ENCODE data around the gene FGF7. TPM values are rescaled to one million over a fixed set of nuclear protein-coding genes. Genes with fewer than 3 reads are reported as not detected.

The FGF7 gene
- total RNA-seq, 1 experiment from 2014 or later: 0.15 TPM

DNA sequence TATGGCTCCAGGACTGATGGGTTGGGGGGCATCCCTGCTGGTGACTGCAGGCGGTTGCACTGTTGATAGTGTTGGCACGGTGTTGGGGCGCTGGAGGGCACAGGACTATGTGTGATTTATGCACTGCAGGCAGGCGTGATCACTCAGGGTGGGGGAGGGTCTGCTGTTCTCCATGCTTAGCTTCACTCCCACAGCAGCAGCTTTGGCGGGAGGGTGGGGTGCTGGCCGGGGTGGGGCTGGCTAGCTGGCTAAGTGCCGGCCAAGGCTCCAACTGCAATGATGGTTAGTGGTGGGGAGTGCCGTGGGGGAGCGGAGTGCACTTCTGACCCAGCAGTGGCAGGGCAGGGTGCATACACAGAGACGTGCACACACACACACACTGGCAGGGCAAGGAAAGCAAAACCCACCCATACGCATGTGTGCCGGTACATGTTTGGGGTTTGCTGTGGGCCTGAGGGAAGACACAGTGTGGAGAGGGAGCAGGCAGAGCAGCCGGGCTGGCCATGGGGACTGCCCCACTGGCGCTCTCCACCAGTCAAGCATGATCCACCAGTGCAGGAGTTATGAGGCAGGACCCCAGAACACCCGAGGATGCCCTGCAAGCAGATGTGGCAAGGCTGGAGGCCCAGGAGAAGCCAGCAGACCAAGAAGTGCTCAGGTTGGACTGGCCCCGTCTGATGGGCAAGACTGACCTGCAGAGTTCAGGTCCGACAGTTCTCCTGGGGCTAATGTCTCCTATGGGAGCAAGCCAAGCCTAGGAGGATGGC is 16.5 kb upstream of the FGF7 start:
- DNase-seq (ENCODE audit: low spot score) (no peak), ATAC-seq (no peak)
- Mint-ChIP-seq H3K27ac (no peak overlapping the region), H3K4me3 (no peak overlapping the region), H3K27me3 (ENCODE audit: low read depth) (no peaks in the 10 kb centered on the region), H3K36me3 (0 out of 2 replicates have a peak, but pooled peaks cover 2% of the 10 kb centered on the region), H3K4me1 (no peaks in the 10 kb centered on the region), H3K9me3 (peaks cover 3% of the 10 kb centered on the region)
- TF ChIP-seq FOXP1 (CRISPR knock-in tag; IDR thresholded peaks at IDR 0.05; ENCODE audit: borderline replicate concordance) (no peak), NFYB (CRISPR knock-in tag; conservative IDR thresholded peaks at IDR 0.05; ENCODE audit: low read depth) (no peak), ELF4 (CRISPR knock-in tag; IDR thresholded peaks at IDR 0.05; ENCODE audit: low read depth) (no peak), ETV6 (CRISPR knock-in tag; IDR thresholded peaks at IDR 0.05) (no peak), ZNF317 (CRISPR knock-in tag; IDR thresholded peaks at IDR 0.05; ENCODE audit: borderline replicate concordance, low read depth) (no peak), CREM (CRISPR knock-in tag; IDR thresholded peaks at IDR 0.05) (no peak), CBFB (CRISPR knock-in tag; IDR thresholded peaks at IDR 0.05; ENCODE audit: low read depth) (no peak)
- TF ChIP-seq, protein P1, sequence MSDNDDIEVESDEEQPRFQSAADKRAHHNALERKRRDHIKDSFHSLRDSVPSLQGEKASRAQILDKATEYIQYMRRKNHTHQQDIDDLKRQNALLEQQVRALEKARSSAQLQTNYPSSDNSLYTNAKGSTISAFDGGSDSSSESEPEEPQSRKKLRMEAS (CRISPR knock-in tag; IDR thresholded peaks at IDR 0.05): no peak
- TF ChIP-seq, protein P2, sequence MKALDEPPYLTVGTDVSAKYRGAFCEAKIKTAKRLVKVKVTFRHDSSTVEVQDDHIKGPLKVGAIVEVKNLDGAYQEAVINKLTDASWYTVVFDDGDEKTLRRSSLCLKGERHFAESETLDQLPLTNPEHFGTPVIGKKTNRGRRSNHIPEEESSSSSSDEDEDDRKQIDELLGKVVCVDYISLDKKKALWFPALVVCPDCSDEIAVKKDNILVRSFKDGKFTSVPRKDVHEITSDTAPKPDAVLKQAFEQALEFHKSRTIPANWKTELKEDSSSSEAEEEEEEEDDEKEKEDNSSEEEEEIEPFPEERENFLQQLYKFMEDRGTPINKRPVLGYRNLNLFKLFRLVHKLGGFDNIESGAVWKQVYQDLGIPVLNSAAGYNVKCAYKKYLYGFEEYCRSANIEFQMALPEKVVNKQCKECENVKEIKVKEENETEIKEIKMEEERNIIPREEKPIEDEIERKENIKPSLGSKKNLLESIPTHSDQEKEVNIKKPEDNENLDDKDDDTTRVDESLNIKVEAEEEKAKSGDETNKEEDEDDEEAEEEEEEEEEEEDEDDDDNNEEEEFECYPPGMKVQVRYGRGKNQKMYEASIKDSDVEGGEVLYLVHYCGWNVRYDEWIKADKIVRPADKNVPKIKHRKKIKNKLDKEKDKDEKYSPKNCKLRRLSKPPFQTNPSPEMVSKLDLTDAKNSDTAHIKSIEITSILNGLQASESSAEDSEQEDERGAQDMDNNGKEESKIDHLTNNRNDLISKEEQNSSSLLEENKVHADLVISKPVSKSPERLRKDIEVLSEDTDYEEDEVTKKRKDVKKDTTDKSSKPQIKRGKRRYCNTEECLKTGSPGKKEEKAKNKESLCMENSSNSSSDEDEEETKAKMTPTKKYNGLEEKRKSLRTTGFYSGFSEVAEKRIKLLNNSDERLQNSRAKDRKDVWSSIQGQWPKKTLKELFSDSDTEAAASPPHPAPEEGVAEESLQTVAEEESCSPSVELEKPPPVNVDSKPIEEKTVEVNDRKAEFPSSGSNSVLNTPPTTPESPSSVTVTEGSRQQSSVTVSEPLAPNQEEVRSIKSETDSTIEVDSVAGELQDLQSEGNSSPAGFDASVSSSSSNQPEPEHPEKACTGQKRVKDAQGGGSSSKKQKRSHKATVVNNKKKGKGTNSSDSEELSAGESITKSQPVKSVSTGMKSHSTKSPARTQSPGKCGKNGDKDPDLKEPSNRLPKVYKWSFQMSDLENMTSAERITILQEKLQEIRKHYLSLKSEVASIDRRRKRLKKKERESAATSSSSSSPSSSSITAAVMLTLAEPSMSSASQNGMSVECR (CRISPR knock-in tag; IDR thresholded peaks at IDR 0.05; ENCODE audit: borderline replicate concordance): no peak
- TF ChIP-seq, protein P3, sequence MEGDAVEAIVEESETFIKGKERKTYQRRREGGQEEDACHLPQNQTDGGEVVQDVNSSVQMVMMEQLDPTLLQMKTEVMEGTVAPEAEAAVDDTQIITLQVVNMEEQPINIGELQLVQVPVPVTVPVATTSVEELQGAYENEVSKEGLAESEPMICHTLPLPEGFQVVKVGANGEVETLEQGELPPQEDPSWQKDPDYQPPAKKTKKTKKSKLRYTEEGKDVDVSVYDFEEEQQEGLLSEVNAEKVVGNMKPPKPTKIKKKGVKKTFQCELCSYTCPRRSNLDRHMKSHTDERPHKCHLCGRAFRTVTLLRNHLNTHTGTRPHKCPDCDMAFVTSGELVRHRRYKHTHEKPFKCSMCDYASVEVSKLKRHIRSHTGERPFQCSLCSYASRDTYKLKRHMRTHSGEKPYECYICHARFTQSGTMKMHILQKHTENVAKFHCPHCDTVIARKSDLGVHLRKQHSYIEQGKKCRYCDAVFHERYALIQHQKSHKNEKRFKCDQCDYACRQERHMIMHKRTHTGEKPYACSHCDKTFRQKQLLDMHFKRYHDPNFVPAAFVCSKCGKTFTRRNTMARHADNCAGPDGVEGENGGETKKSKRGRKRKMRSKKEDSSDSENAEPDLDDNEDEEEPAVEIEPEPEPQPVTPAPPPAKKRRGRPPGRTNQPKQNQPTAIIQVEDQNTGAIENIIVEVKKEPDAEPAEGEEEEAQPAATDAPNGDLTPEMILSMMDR (IDR thresholded peaks at IDR 0.05): no peak
- CTCF ChIA-PET: interaction anchor here (0.6 kb wide), 1 partner anchor 246 kb away, joined by 4 read pairs; no protein-coding TSS in a partner anchor
- POLR2A ChIA-PET: no interaction called here

DNA sequence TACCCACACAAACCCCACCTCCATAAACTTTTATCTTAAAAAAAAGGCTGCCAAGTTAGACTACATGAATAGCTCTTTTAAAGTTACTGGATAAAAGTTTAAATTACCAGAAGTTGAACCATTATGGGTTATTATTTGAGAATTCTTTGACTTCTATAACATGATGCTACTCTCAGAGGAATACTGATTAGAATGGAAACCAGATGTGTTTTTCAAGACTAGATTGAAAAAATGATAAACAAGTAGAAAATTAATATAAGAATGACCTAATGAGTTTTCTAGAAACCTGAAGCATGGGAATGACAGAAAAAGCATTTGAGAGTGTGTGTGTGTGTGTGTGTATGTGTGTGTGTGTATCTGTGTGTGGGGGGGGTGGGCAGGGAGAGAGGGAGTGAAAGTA is 12.4 kb upstream of the FGF7 start:
- H3K4me1 Mint-ChIP-seq: no peaks in the 10 kb centered on the region
- H3K36me3 Mint-ChIP-seq: no peaks in the 10 kb centered on the region
- ChIA-PET CTCF (no interaction called here), POLR2A (no interaction called here)
- peaks cover 9% of the 10 kb centered on the region for H3K9me3 Mint-ChIP-seq
- TF ChIP-seq, protein P1 (CRISPR knock-in tag; IDR thresholded peaks at IDR 0.05): no peak
- TF ChIP-seq, protein P4, sequence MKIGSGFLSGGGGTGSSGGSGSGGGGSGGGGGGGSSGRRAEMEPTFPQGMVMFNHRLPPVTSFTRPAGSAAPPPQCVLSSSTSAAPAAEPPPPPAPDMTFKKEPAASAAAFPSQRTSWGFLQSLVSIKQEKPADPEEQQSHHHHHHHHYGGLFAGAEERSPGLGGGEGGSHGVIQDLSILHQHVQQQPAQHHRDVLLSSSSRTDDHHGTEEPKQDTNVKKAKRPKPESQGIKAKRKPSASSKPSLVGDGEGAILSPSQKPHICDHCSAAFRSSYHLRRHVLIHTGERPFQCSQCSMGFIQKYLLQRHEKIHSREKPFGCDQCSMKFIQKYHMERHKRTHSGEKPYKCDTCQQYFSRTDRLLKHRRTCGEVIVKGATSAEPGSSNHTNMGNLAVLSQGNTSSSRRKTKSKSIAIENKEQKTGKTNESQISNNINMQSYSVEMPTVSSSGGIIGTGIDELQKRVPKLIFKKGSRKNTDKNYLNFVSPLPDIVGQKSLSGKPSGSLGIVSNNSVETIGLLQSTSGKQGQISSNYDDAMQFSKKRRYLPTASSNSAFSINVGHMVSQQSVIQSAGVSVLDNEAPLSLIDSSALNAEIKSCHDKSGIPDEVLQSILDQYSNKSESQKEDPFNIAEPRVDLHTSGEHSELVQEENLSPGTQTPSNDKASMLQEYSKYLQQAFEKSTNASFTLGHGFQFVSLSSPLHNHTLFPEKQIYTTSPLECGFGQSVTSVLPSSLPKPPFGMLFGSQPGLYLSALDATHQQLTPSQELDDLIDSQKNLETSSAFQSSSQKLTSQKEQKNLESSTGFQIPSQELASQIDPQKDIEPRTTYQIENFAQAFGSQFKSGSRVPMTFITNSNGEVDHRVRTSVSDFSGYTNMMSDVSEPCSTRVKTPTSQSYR (CRISPR knock-in tag; IDR thresholded peaks at IDR 0.05): no peak
- TF ChIP-seq, protein P5, sequence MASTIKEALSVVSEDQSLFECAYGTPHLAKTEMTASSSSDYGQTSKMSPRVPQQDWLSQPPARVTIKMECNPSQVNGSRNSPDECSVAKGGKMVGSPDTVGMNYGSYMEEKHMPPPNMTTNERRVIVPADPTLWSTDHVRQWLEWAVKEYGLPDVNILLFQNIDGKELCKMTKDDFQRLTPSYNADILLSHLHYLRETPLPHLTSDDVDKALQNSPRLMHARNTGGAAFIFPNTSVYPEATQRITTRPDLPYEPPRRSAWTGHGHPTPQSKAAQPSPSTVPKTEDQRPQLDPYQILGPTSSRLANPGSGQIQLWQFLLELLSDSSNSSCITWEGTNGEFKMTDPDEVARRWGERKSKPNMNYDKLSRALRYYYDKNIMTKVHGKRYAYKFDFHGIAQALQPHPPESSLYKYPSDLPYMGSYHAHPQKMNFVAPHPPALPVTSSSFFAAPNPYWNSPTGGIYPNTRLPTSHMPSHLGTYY (CRISPR knock-in tag; IDR thresholded peaks at IDR 0.05): no peak
- no peak for TF ChIP-seq TEAD4 (CRISPR knock-in tag; IDR thresholded peaks at IDR 0.05)
- DNase-seq (ENCODE audit: low spot score) (no peak), ATAC-seq (no peak)
- no peak overlapping the region for H3K27ac Mint-ChIP-seq
- H3K4me3 Mint-ChIP-seq: no peak overlapping the region
- H3K27me3 Mint-ChIP-seq (ENCODE audit: low read depth): no peaks in the 10 kb centered on the region

Data from WTC11 (cell line).